Fibroblast of villous mesenchyme (primary cell): Measurements from ENCODE around the gene DLX4. TPM values are rescaled to one million over a fixed set of nuclear protein-coding genes. Genes with fewer than 3 reads are reported as not detected.

Experiments used
- DNase-seq: peaks from one replicate; pipeline ENCODE4 v3.0.0-alpha.2; 2010; ENCODE audit warnings: low read depth
- H3K4me3 ChIP-seq: 2 replicates; pipeline ENCODE4 v1.5.1; 2011; ENCODE audit warnings: low read depth, mild to moderate bottlenecking, low read length
- CTCF ChIP-seq: IDR thresholded peaks from 2 replicates; pipeline ENCODE4 v1.5.1; 2012; ENCODE audit warnings: low read depth, mild to moderate bottlenecking, low read length; ENCODE audit not compliant: insufficient read depth
- total RNA-seq: library from RNA; depleted of rRNA; stranded (reverse); fragments of >200 nt; gene quantifications from 2 replicates; pipeline ENCODE4 v1.2.3, GENCODE V29; 2012

Gene DLX4
- total RNA-seq, 1 donor = not detected

- no peak overlapping the region for H3K4me3 ChIP-seq
- no peak for DNase-seq
- TF ChIP-seq CTCF = no peak
These were observed 7.8 kb downstream of the DLX4 start for GRCh38 chr17:49976828-49977202.

GRCh38 chr17:49977463-49978389, 8.7 kb downstream of the DLX4 start:
- H3K4me3 ChIP-seq = no peak overlapping the region
- no peak for TF ChIP-seq CTCF
- DNase-seq = no peak

- no peak for TF ChIP-seq CTCF
- DNase-seq = no peak
- H3K4me3 ChIP-seq = no peak overlapping the region
These were observed 9.5 kb downstream of the DLX4 start for GRCh38 chr17:49978501-49978900.

GRCh38 chr17:49979748-49980479, 10.9 kb downstream of the DLX4 start:
- no peak overlapping the region for H3K4me3 ChIP-seq
- no peak for TF ChIP-seq CTCF
- no peak for DNase-seq

- no peak for TF ChIP-seq CTCF
- no peak overlapping the region for H3K4me3 ChIP-seq
- DNase-seq = no peak
These were observed 11.8 kb downstream of the DLX4 start for GRCh38 chr17:49980703-49981197.

- H3K4me3 ChIP-seq = no peak overlapping the region
- no peak for TF ChIP-seq CTCF
- DNase-seq = no peak
These were observed 15.3 kb downstream of the DLX4 start for GRCh38 chr17:49984283-49984682.
